ENCODE measurements around the gene TBC1D22A. TPM values are rescaled to one million over a fixed set of nuclear protein-coding genes. Genes with fewer than 3 reads are reported as not detected.

TBC1D22A gene
- total RNA-seq, 6 donors from 2014 or later = 27.1 to 48.2 (median 35.3) TPM

- DNase-seq (no peak), ATAC-seq (ENCODE audit: low FRiP score in 2 of 2) (peak in 1 of 2 donors; percentile 29)
- TF ChIP-seq POLR2A (IDR thresholded peaks at IDR 0.05) (no peak), POLR2AphosphoS5 (IDR thresholded peaks at IDR 0.05) (no peak), EP300 (IDR thresholded peaks at IDR 0.05) (no peak)
- TF ChIP-seq, protein P1, sequence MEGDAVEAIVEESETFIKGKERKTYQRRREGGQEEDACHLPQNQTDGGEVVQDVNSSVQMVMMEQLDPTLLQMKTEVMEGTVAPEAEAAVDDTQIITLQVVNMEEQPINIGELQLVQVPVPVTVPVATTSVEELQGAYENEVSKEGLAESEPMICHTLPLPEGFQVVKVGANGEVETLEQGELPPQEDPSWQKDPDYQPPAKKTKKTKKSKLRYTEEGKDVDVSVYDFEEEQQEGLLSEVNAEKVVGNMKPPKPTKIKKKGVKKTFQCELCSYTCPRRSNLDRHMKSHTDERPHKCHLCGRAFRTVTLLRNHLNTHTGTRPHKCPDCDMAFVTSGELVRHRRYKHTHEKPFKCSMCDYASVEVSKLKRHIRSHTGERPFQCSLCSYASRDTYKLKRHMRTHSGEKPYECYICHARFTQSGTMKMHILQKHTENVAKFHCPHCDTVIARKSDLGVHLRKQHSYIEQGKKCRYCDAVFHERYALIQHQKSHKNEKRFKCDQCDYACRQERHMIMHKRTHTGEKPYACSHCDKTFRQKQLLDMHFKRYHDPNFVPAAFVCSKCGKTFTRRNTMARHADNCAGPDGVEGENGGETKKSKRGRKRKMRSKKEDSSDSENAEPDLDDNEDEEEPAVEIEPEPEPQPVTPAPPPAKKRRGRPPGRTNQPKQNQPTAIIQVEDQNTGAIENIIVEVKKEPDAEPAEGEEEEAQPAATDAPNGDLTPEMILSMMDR (IDR thresholded peaks at IDR 0.05) = no peak
- H3K27me3 ChIP-seq = no peaks in the 10 kb centered on the region
- H3K4me1 ChIP-seq = no peaks in the 10 kb centered on the region
- H3K9me3 ChIP-seq = no peaks in the 10 kb centered on the region
- 62 to 80% methylated on average over 15 of the region's 19 CpGs for WGBS, 2 donors
- peak overlapping the region in 2 of 4 donors; percentile 2 to 10 for H3K4me3 ChIP-seq
- peaks cover 0 to 5% (median 0%) of the 10 kb centered on the region in 4 donors for H3K36me3 ChIP-seq
- H3K27ac ChIP-seq = no peak overlapping the region
Measured at GRCh38 chr22:47154621-47155081, 392.2 kb downstream of the TBC1D22A start.

GRCh38 chr22:47155131-47155885 lies 392.9 kb downstream of the TBC1D22A start:
- TF ChIP-seq, protein P1 (IDR thresholded peaks at IDR 0.05) = no peak
- TF ChIP-seq POLR2AphosphoS5 (IDR thresholded peaks at IDR 0.05) (no peak), EP300 (IDR thresholded peaks at IDR 0.05) (no peak), POLR2A (IDR thresholded peaks at IDR 0.05) (no peak)
- H3K27me3 ChIP-seq = no peaks in the 10 kb centered on the region
- H3K27ac ChIP-seq = no peak overlapping the region
- 89 to 94% methylated on average over 30 to 31 of the region's 31 CpGs for WGBS, 2 donors
- H3K36me3 ChIP-seq = peaks cover 0 to 6% (median 0%) of the 10 kb centered on the region in 4 donors
- no peaks in the 10 kb centered on the region for H3K9me3 ChIP-seq
- no peak for DNase-seq
- H3K4me3 ChIP-seq = peak overlapping the region in 1 of 4 donors; percentile 10
- H3K4me1 ChIP-seq = no peaks in the 10 kb centered on the region
- ATAC-seq (ENCODE audit: low FRiP score in 2 of 2) = no peak

- DNase-seq (no peak), ATAC-seq (ENCODE audit: low FRiP score in 2 of 2) (no peak)
- Histone ChIP-seq H3K36me3 (peaks cover 0 to 6% (median 0%) of the 10 kb centered on the region in 4 donors), H3K27me3 (no peaks in the 10 kb centered on the region), H3K4me3 (no peak overlapping the region), H3K27ac (no peak overlapping the region), H3K4me1 (no peaks in the 10 kb centered on the region), H3K9me3 (no peaks in the 10 kb centered on the region)
- TF ChIP-seq EP300 (IDR thresholded peaks at IDR 0.05) = no peak
- no peak for TF ChIP-seq POLR2AphosphoS5 (IDR thresholded peaks at IDR 0.05)
- TF ChIP-seq, protein P1 (IDR thresholded peaks at IDR 0.05) = no peak
- TF ChIP-seq POLR2A (IDR thresholded peaks at IDR 0.05) = no peak
- WGBS, 2 donors = 84 to 90% methylated on average over 9 of the region's 9 CpGs
Measured at GRCh38 chr22:47155912-47156311, 393.5 kb downstream of the TBC1D22A start.

DNA sequence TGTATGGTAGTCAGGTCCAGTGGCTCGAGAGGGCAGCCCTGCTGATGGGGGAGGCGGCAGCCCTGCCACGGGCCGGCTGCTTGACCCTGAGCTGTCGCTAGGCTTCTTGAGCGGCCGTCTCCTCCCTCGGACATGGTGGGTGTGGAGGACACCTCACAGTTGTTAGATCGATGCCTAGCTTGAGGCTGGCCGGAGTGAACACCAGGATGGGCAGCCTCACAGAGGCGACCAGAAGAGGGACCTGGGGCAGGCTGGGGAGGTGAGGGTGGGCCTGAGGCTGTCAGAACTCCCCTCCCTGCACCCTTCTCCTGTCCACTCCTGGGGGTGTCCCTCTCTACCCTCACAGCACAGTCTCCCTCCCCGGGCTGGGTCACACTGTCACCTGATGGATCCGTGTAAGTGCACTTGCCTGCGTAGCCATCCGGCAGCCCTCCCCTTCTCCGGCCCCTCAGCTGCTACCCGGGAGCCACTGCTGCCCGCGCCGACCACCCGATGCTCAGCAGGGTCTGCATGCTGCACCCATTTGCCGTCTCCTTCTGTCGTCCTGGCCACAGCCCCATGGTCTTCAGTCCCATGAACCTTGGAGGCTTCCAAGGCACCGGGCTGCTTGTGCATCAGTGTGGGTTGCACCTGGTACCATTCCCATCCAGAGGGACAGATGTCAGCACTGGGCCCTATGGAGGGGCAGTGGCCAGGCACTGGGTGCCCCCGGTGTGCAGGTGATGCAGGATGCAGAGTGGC lies 394.1 kb downstream of the TBC1D22A start:
- WGBS, 2 donors = 94 to 95% methylated on average over 21 to 24 of the region's 25 CpGs
- no peak for TF ChIP-seq POLR2A (IDR thresholded peaks at IDR 0.05)
- no peak for TF ChIP-seq POLR2AphosphoS5 (IDR thresholded peaks at IDR 0.05)
- TF ChIP-seq, protein P1 (IDR thresholded peaks at IDR 0.05) = no peak
- no peak for TF ChIP-seq EP300 (IDR thresholded peaks at IDR 0.05)
- no peak for ATAC-seq (ENCODE audit: low FRiP score in 2 of 2)
- Histone ChIP-seq H3K4me3 (no peak overlapping the region), H3K9me3 (no peaks in the 10 kb centered on the region), H3K36me3 (peaks cover 0 to 6% (median 0%) of the 10 kb centered on the region in 4 donors), H3K4me1 (no peaks in the 10 kb centered on the region), H3K27me3 (no peaks in the 10 kb centered on the region), H3K27ac (no peak overlapping the region)
- DNase-seq = no peak

All from upper lobe of left lung (tissue), 6 donors.